WTC11 (cell line): ENCODE results near the gene PTGDR. TPM values are rescaled to one million over a fixed set of nuclear protein-coding genes. Genes with fewer than 3 reads are reported as not detected.

Experiments used
- ATAC-seq: fragments of 200-7000 bp; cut with Tn5 transposase; 2 replicates; pipeline ENCODE4 v1.10.0; 2021; ENCODE audit warnings: mild to moderate bottlenecking, moderate library complexity
- CTCF ChIA-PET: fragments of 300-600 bp; sonication (Branson Sonifier 250); formaldehyde crosslinking; loops from one replicate; lab custom pipeline; 2021; ENCODE audit warnings: antibody characterized with exemption; lab: Charles Lee
- POLR2A ChIA-PET: fragments of 350-600 bp; sonication (Branson Sonifier 250); formaldehyde crosslinking; loops from one replicate; lab custom pipeline; 2021; ENCODE audit warnings: antibody characterized with exemption; lab: Charles Lee
- DNase-seq: peaks from one replicate; pipeline ENCODE4 v3.0.0; 2021; ENCODE audit warnings: low spot score
- H3K27ac Mint-ChIP-seq: 2 replicates; pipeline ENCODE4 v1.8.0; 2021; ENCODE audit warnings: mixed read lengths
- H3K27me3 Mint-ChIP-seq: 2 replicates; pipeline ENCODE4 v1.8.0; 2021; ENCODE audit warnings: low read depth, mild to moderate bottlenecking, moderate library complexity, mixed read lengths
- H3K36me3 Mint-ChIP-seq: 2 replicates; pipeline ENCODE4 v1.8.0; 2021; ENCODE audit warnings: mixed read lengths
- H3K4me1 Mint-ChIP-seq: 2 replicates; pipeline ENCODE4 v1.8.0; 2022; ENCODE audit warnings: mixed read lengths
- H3K4me3 Mint-ChIP-seq: 2 replicates; pipeline ENCODE4 v1.8.0; 2021; ENCODE audit warnings: mild to moderate bottlenecking, moderate library complexity, mixed read lengths
- H3K9me3 Mint-ChIP-seq: 2 replicates; pipeline ENCODE4 v1.8.0; 2021; ENCODE audit warnings: mixed read lengths
- CBFB ChIP-seq: sonication (generic); formaldehyde crosslinking; IDR thresholded peaks from 2 replicates; pipeline ENCODE4 v1.8.1; 2022; ENCODE audit warnings: mild to moderate bottlenecking, low read depth, missing genetic modification reagents
- CREM ChIP-seq: sonication (generic); formaldehyde crosslinking; IDR thresholded peaks from 2 replicates; pipeline ENCODE4 v1.8.1; 2022; ENCODE audit warnings: mild to moderate bottlenecking, missing genetic modification reagents, moderate library complexity
- FOXJ3 ChIP-seq: sonication (generic); formaldehyde crosslinking; IDR thresholded peaks from 2 replicates; pipeline ENCODE4 v1.9.0; 2021; ENCODE audit warnings: missing genetic modification reagents, mild to moderate bottlenecking, borderline replicate concordance
- FOXP1 ChIP-seq: sonication (generic); formaldehyde crosslinking; IDR thresholded peaks from 2 replicates; pipeline ENCODE4 v1.8.0; 2022; ENCODE audit warnings: missing genetic modification reagents, mild to moderate bottlenecking, moderate library complexity, borderline replicate concordance
- IRF2 ChIP-seq: sonication (generic); formaldehyde crosslinking; IDR thresholded peaks from 2 replicates; pipeline ENCODE4 v1.8.0; 2022; ENCODE audit warnings: low read depth, missing genetic modification reagents, borderline replicate concordance
- NFE2L1 ChIP-seq: sonication (generic); formaldehyde crosslinking; IDR thresholded peaks from 2 replicates; pipeline ENCODE4 v1.8.1; 2023; ENCODE audit warnings: missing genetic modification reagents
- OVOL2 ChIP-seq: fragments of 250-450 bp; sonication (Bioruptor Pico); IDR thresholded peaks from 2 replicates; pipeline ENCODE4 v1.9.0; 2021; ENCODE audit warnings: mild to moderate bottlenecking, borderline replicate concordance
- SOX15 ChIP-seq: fragments of 250-450 bp; sonication (Bioruptor Pico); IDR thresholded peaks from 2 replicates; pipeline ENCODE4 v1.9.0; 2021; ENCODE audit warnings: mild to moderate bottlenecking
- SP1 ChIP-seq: sonication (generic); formaldehyde crosslinking; conservative IDR thresholded peaks from 2 replicates; pipeline ENCODE4 v1.8.1; 2022; ENCODE audit warnings: missing genetic modification reagents
- TCF7 ChIP-seq: sonication (generic); formaldehyde crosslinking; IDR thresholded peaks from 2 replicates; pipeline ENCODE4 v1.8.0; 2022; ENCODE audit warnings: mild to moderate bottlenecking, low read depth, missing genetic modification reagents, moderate library complexity
- TEAD1 ChIP-seq: sonication (generic); formaldehyde crosslinking; IDR thresholded peaks from 2 replicates; pipeline ENCODE4 v1.8.0; 2022; ENCODE audit warnings: mild to moderate bottlenecking, missing genetic modification reagents
- total RNA-seq: library from RNA; stranded (reverse); gene quantifications from 3 replicates; pipeline ENCODE4 v1.2.3, GENCODE V29; 2021
- TF ChIP-seq, protein P1 (sequence below): fragments of 200-600 bp; IDR thresholded peaks from 2 replicates; pipeline ENCODE4 v1.8.0; 2022; ENCODE audit warnings: antibody characterized with exemption
- TF ChIP-seq, protein P2 (sequence below): sonication (generic); formaldehyde crosslinking; IDR thresholded peaks from 2 replicates; pipeline ENCODE4 v1.8.1; 2023; ENCODE audit warnings: mild to moderate bottlenecking, missing genetic modification reagents, moderate library complexity
- TF ChIP-seq, protein P3 (sequence below): fragments of 250-450 bp; sonication (Bioruptor Pico); IDR thresholded peaks from 2 replicates; pipeline ENCODE4 v1.8.0; 2021; ENCODE audit warnings: mild to moderate bottlenecking
- TF ChIP-seq, protein P4 (sequence below): sonication (generic); formaldehyde crosslinking; IDR thresholded peaks from 2 replicates; pipeline ENCODE4 v1.8.0; 2023; ENCODE audit warnings: mild to moderate bottlenecking, missing genetic modification reagents
- TF ChIP-seq, protein P5 (sequence below): sonication (generic); formaldehyde crosslinking; IDR thresholded peaks from 2 replicates; pipeline ENCODE4 v1.8.0; 2022; ENCODE audit warnings: mild to moderate bottlenecking, missing genetic modification reagents
- TF ChIP-seq, protein P6 (sequence below): sonication (generic); formaldehyde crosslinking; IDR thresholded peaks from 2 replicates; pipeline ENCODE4 v1.8.1; 2023; ENCODE audit warnings: mild to moderate bottlenecking, missing genetic modification reagents, moderate library complexity
- TF ChIP-seq, protein P7 (sequence below): sonication (generic); formaldehyde crosslinking; IDR thresholded peaks from 2 replicates; pipeline ENCODE4 v1.8.0; 2023; ENCODE audit warnings: missing genetic modification reagents
- TF ChIP-seq, protein P8 (sequence below): fragments of 250-450 bp; sonication (Bioruptor Pico); IDR thresholded peaks from 2 replicates; pipeline ENCODE4 v2.1.2; 2022; ENCODE audit warnings: mild to moderate bottlenecking, moderate library complexity
- TF ChIP-seq, protein P9 (sequence below): sonication (generic); formaldehyde crosslinking; IDR thresholded peaks from 2 replicates; pipeline ENCODE4 v1.8.0; 2022; ENCODE audit warnings: missing genetic modification reagents

PTGDR gene
- total RNA-seq, 1 experiment from 2014 or later = 0.24 TPM

DNA sequence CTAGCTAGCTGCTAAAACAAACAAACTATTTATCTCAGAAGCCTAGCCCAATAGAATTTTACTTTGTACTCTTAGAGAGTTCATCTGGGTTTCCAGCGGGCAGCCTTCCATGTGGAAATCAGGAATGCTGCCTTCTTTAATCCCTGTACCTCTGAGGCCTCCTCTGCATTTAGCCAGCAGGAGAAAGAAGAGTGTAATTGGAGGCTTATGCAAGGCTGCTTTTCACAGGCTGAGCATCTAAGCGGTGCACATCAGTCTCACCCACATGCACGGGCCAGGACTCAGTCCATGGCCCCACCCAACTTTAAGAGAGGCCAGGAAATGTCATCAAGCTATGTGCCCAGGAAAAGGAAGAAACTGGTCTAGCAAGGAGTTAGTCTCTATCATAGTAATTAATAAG, 14.0 kb upstream of the PTGDR start (continued):
- TF ChIP-seq, protein P1, sequence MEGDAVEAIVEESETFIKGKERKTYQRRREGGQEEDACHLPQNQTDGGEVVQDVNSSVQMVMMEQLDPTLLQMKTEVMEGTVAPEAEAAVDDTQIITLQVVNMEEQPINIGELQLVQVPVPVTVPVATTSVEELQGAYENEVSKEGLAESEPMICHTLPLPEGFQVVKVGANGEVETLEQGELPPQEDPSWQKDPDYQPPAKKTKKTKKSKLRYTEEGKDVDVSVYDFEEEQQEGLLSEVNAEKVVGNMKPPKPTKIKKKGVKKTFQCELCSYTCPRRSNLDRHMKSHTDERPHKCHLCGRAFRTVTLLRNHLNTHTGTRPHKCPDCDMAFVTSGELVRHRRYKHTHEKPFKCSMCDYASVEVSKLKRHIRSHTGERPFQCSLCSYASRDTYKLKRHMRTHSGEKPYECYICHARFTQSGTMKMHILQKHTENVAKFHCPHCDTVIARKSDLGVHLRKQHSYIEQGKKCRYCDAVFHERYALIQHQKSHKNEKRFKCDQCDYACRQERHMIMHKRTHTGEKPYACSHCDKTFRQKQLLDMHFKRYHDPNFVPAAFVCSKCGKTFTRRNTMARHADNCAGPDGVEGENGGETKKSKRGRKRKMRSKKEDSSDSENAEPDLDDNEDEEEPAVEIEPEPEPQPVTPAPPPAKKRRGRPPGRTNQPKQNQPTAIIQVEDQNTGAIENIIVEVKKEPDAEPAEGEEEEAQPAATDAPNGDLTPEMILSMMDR = no peak
- TF ChIP-seq CBFB (CRISPR knock-in tag) (no peak), CREM (CRISPR knock-in tag) (no peak)
- TF ChIP-seq, protein P2, sequence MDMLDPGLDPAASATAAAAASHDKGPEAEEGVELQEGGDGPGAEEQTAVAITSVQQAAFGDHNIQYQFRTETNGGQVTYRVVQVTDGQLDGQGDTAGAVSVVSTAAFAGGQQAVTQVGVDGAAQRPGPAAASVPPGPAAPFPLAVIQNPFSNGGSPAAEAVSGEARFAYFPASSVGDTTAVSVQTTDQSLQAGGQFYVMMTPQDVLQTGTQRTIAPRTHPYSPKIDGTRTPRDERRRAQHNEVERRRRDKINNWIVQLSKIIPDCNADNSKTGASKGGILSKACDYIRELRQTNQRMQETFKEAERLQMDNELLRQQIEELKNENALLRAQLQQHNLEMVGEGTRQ (CRISPR knock-in tag) = no peak
- TF ChIP-seq, all 79 proteins: peak for 0

DNA sequence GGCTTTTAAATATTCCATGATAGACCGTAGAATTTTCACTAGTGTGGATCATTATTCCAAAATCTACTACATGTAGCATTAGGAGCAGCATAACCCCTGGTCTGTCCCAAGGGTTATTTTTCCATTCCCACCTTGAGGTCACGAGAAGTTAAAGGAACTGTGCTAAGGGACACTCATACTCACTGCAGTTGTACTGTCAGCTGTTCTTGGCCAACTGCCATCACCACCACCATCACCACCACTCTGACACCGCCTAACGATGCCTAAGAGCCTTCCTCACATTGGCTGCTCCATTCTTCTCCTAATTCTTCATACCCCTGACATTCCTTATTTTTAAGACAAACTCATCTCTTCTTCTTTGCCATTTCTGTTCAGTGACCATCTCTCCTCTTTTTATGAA, 13.4 kb upstream of the PTGDR start:
- DNase-seq = no peak
- CTCF ChIA-PET = interaction anchor here (0.6 to 1.0 kb wide), 2 partner anchors 18 to 19 kb away, joined by 3 read pairs; no protein-coding TSS in a partner anchor
- TF ChIP-seq, protein P3, sequence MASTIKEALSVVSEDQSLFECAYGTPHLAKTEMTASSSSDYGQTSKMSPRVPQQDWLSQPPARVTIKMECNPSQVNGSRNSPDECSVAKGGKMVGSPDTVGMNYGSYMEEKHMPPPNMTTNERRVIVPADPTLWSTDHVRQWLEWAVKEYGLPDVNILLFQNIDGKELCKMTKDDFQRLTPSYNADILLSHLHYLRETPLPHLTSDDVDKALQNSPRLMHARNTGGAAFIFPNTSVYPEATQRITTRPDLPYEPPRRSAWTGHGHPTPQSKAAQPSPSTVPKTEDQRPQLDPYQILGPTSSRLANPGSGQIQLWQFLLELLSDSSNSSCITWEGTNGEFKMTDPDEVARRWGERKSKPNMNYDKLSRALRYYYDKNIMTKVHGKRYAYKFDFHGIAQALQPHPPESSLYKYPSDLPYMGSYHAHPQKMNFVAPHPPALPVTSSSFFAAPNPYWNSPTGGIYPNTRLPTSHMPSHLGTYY (CRISPR knock-in tag) = no peak
- TF ChIP-seq, protein P4, sequence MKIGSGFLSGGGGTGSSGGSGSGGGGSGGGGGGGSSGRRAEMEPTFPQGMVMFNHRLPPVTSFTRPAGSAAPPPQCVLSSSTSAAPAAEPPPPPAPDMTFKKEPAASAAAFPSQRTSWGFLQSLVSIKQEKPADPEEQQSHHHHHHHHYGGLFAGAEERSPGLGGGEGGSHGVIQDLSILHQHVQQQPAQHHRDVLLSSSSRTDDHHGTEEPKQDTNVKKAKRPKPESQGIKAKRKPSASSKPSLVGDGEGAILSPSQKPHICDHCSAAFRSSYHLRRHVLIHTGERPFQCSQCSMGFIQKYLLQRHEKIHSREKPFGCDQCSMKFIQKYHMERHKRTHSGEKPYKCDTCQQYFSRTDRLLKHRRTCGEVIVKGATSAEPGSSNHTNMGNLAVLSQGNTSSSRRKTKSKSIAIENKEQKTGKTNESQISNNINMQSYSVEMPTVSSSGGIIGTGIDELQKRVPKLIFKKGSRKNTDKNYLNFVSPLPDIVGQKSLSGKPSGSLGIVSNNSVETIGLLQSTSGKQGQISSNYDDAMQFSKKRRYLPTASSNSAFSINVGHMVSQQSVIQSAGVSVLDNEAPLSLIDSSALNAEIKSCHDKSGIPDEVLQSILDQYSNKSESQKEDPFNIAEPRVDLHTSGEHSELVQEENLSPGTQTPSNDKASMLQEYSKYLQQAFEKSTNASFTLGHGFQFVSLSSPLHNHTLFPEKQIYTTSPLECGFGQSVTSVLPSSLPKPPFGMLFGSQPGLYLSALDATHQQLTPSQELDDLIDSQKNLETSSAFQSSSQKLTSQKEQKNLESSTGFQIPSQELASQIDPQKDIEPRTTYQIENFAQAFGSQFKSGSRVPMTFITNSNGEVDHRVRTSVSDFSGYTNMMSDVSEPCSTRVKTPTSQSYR (CRISPR knock-in tag) = no peak
- TF ChIP-seq SOX15 (CRISPR knock-in tag) (no peak), OVOL2 (no peak), TEAD1 (no peak), FOXP1 (no peak), IRF2 (no peak), NFE2L1 (CRISPR knock-in tag) (no peak), TCF7 (CRISPR knock-in tag) (no peak), SP1 (CRISPR knock-in tag) (no peak)
- TF ChIP-seq, protein P5, sequence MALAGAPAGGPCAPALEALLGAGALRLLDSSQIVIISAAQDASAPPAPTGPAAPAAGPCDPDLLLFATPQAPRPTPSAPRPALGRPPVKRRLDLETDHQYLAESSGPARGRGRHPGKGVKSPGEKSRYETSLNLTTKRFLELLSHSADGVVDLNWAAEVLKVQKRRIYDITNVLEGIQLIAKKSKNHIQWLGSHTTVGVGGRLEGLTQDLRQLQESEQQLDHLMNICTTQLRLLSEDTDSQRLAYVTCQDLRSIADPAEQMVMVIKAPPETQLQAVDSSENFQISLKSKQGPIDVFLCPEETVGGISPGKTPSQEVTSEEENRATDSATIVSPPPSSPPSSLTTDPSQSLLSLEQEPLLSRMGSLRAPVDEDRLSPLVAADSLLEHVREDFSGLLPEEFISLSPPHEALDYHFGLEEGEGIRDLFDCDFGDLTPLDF = no peak

DNA sequence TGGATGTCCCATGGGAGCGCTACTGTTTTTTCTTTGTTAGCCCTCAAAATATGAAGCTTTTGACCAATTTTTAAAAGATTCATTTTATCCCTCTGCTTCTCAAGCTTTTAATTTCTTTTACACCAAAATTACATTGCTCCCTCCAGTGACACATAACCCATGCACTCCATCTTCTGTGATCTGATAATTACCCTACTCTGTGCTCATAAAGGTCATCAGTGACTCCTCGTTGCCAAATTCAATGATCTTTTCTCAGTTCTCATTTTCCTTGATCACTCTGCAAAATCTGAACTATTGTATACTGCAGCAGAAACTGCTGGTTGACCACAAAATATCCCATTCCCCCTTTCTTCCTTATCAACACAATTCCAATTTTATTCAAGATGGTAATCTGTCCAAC, 8.7 kb upstream of the PTGDR start:
- DNase-seq (no peak), ATAC-seq (no peak)
- Mint-ChIP-seq H3K27me3 (no peaks in the 10 kb centered on the region), H3K36me3 (0 out of 2 replicates have a peak, but pooled peaks cover 3% of the 10 kb centered on the region), H3K4me1 (peaks cover 6% of the 10 kb centered on the region; the same call in 1 of the 2 replicates), H3K27ac (no peak overlapping the region), H3K4me3 (no peak overlapping the region), H3K9me3 (peaks cover 8% of the 10 kb centered on the region)
- POLR2A ChIA-PET = no interaction called here
- CTCF ChIA-PET = no interaction called here
- no peak for TF ChIP-seq FOXJ3 (CRISPR knock-in tag)
- TF ChIP-seq, protein P6, sequence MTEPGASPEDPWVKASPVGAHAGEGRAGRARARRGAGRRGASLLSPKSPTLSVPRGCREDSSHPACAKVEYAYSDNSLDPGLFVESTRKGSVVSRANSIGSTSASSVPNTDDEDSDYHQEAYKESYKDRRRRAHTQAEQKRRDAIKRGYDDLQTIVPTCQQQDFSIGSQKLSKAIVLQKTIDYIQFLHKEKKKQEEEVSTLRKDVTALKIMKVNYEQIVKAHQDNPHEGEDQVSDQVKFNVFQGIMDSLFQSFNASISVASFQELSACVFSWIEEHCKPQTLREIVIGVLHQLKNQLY (CRISPR knock-in tag) = no peak
- TF ChIP-seq, protein P7, sequence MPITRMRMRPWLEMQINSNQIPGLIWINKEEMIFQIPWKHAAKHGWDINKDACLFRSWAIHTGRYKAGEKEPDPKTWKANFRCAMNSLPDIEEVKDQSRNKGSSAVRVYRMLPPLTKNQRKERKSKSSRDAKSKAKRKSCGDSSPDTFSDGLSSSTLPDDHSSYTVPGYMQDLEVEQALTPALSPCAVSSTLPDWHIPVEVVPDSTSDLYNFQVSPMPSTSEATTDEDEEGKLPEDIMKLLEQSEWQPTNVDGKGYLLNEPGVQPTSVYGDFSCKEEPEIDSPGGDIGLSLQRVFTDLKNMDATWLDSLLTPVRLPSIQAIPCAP (CRISPR knock-in tag) = no peak
- TF ChIP-seq, protein P8, sequence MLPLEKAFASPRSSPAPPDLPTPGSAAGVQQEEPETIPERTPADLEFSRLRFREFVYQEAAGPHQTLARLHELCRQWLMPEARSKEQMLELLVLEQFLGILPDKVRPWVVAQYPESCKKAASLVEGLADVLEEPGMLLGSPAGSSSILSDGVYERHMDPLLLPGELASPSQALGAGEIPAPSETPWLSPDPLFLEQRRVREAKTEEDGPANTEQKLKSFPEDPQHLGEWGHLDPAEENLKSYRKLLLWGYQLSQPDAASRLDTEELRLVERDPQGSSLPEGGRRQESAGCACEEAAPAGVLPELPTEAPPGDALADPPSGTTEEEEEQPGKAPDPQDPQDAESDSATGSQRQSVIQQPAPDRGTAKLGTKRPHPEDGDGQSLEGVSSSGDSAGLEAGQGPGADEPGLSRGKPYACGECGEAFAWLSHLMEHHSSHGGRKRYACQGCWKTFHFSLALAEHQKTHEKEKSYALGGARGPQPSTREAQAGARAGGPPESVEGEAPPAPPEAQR (CRISPR knock-in tag) = no peak
- TF ChIP-seq, protein P9, sequence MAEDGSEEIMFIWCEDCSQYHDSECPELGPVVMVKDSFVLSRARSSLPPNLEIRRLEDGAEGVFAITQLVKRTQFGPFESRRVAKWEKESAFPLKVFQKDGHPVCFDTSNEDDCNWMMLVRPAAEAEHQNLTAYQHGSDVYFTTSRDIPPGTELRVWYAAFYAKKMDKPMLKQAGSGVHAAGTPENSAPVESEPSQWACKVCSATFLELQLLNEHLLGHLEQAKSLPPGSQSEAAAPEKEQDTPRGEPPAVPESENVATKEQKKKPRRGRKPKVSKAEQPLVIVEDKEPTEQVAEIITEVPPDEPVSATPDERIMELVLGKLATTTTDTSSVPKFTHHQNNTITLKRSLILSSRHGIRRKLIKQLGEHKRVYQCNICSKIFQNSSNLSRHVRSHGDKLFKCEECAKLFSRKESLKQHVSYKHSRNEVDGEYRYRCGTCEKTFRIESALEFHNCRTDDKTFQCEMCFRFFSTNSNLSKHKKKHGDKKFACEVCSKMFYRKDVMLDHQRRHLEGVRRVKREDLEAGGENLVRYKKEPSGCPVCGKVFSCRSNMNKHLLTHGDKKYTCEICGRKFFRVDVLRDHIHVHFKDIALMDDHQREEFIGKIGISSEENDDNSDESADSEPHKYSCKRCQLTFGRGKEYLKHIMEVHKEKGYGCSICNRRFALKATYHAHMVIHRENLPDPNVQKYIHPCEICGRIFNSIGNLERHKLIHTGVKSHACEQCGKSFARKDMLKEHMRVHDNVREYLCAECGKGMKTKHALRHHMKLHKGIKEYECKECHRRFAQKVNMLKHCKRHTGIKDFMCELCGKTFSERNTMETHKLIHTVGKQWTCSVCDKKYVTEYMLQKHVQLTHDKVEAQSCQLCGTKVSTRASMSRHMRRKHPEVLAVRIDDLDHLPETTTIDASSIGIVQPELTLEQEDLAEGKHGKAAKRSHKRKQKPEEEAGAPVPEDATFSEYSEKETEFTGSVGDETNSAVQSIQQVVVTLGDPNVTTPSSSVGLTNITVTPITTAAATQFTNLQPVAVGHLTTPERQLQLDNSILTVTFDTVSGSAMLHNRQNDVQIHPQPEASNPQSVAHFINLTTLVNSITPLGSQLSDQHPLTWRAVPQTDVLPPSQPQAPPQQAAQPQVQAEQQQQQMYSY (CRISPR knock-in tag) = no peak

More for the DNA sequence above, 13.4 kb upstream of the PTGDR start:
- Mint-ChIP-seq H3K36me3 (no peaks in the 10 kb centered on the region), H3K9me3 (0 out of 2 replicates have a peak, but pooled peaks cover 3% of the 10 kb centered on the region), H3K27ac (no peak overlapping the region), H3K4me1 (peaks cover 37% of the 10 kb centered on the region), H3K27me3 (peaks cover 8% of the 10 kb centered on the region), H3K4me3 (no peak overlapping the region)
- POLR2A ChIA-PET = no interaction called here
- no peak for ATAC-seq
